ENCODE data around the gene TMEM176A.
"Not testable (repeated sequence)": the region's sequence is repeated elsewhere in the genome, so short reads cannot be mapped to it uniquely, and the experiment has no call there.

TMEM176A gene

GRCh38 chr7:150756166-150756565 lies 44.4 kb upstream of the TMEM176A start:
- no peak for TF ChIP-seq CTCF (conservative IDR thresholded peaks at IDR 0.05; ENCODE audit: control insufficient read depth, insufficient read depth, low read depth, low read length)
- no peak for DNase-seq (ENCODE audit: low read depth)
- H3K4me3 ChIP-seq (ENCODE audit: control insufficient read depth, low read depth, low read length): no peak overlapping the region

DNA sequence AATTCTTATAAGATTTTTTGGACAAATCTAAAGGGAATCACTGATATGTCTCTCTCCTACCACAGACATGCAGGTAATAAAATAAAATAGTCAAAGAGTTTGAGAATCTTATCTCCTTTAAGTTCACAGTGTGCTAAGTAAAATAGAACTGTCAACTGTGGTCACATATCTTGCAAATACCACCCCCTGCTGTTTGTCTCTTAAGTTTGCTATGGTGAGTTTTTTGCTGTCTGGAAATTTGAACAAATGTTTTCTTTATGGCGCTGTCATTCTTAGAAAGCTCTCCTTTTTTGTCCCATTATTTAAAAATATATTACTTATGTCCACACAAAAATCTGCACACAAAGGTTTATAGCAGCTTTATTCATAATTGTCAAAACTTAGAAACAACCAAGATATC lies 43.7 kb upstream of the TMEM176A start:
- DNase-seq (ENCODE audit: low read depth): peak; percentile 21
- peak; percentile 31 for TF ChIP-seq CTCF (conservative IDR thresholded peaks at IDR 0.05; ENCODE audit: control insufficient read depth, insufficient read depth, low read depth, low read length)
- no peak overlapping the region for H3K4me3 ChIP-seq (ENCODE audit: control insufficient read depth, low read depth, low read length)

- no peak for TF ChIP-seq CTCF (conservative IDR thresholded peaks at IDR 0.05; ENCODE audit: control insufficient read depth, insufficient read depth, low read depth, low read length)
- H3K4me3 ChIP-seq (ENCODE audit: control insufficient read depth, low read depth, low read length): no peak overlapping the region
- no peak for DNase-seq (ENCODE audit: low read depth)
Measured at GRCh38 chr7:150759479-150759878, 41.1 kb upstream of the TMEM176A start.

DNA sequence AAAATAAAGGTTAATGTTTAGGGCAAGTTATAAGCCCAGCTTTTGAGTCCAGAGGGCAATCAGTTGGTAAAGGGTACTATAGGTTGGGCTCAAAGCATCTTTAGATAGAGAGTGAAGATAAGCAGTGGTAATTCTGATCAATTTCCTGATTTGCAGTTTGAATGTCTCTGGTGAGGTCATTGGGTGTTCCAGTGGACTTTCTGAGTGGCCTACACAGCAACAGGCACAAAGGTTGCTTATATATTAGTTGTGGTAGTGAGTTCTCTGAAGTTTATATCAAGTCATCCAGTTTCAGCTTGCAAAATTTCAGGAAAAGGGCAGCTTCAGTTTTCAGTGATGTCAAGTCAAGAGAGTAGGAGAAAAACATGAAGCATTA lies 34.2 kb upstream of the TMEM176A start:
- DNase-seq (ENCODE audit: low read depth): no peak
- TF ChIP-seq CTCF (conservative IDR thresholded peaks at IDR 0.05; ENCODE audit: control insufficient read depth, insufficient read depth, low read depth, low read length): no peak
- no peak overlapping the region for H3K4me3 ChIP-seq (ENCODE audit: control insufficient read depth, low read depth, low read length)

DNA sequence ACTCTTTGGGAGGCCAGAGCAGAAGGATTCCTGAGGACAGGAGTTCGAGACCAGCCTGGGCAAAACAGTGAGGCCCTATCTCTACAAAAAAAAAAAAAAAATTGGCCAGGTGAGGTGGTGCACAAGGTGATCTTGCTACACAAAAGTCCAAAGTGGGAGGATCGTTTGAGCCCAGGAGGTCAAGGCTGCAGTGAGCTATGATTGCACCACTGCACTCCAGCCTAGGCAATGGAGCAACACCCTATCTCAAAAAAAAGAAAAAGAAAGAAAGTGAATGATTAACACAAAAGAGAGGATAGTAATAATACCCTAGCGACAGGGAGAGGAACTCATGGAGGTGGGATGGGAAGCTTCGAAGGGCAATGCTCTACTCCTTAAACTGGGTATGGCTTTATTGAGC lies 30.8 kb upstream of the TMEM176A start:
- no peak overlapping the region for H3K4me3 ChIP-seq (ENCODE audit: control insufficient read depth, low read depth, low read length)
- TF ChIP-seq CTCF (conservative IDR thresholded peaks at IDR 0.05; ENCODE audit: control insufficient read depth, insufficient read depth, low read depth, low read length): no peak
- DNase-seq (ENCODE audit: low read depth): no peak

DNA sequence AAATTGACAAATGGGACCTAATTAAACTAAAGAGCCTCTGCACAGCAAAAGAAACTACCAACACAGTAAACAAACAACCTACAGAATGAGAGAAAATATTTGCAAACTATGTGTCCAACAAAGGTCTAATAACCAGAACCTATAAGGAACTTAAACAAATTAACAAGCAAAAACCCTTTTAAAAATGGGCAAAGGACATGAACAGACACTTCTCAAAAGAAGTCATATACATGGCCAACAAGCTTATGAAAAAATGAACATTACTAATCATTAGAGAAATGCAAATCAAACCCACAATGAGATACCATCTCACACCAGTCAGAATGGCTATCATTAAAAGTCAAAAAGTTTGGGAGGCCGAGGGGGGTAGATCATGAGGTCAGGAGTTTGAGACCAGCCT lies 26.4 kb upstream of the TMEM176A start:
- not testable (repeated sequence) for DNase-seq (ENCODE audit: low read depth); H3K4me3 ChIP-seq (ENCODE audit: control insufficient read depth, low read depth, low read length)

- H3K4me3 ChIP-seq (ENCODE audit: control insufficient read depth, low read depth, low read length): no peak overlapping the region
- TF ChIP-seq CTCF (conservative IDR thresholded peaks at IDR 0.05; ENCODE audit: control insufficient read depth, insufficient read depth, low read depth, low read length): no peak
- DNase-seq (ENCODE audit: low read depth): no peak
Measured at GRCh38 chr7:150778014-150778737, 22.4 kb upstream of the TMEM176A start.

Data from fibroblast of mammary gland (primary cell).